MCF 10A (cell line): ENCODE measurements around the gene LDLRAD4. TPM values are rescaled to one million over a fixed set of nuclear protein-coding genes. Genes with fewer than 3 reads are reported as not detected.

ENCODE experiments used
- BruUV-seq: library from RNA; stranded (reverse); fragments of 400-500 nt; replicated peaks from 2 replicates; lab custom pipeline; 2021; lab: Mats Ljungman, UMichigan
- CTCF ChIA-PET: fragments of 300-600 bp; sonication (Branson Sonifier 250); formaldehyde crosslinking; extraction: SDS; loops from one replicate; lab custom pipeline; 2021; ENCODE audit warnings: antibody characterized with exemption, inconsistent platforms; lab: Yijun Ruan, JAX
- POLR2A ChIA-PET: fragments of 300-600, 350-650 bp; sonication (Branson Sonifier 250); formaldehyde crosslinking; extraction: SDS; loops from one replicate; lab custom pipeline; 2020; ENCODE audit warnings: antibody characterized with exemption, inconsistent platforms; lab: Yijun Ruan, JAX
- DNase-seq: peaks from one replicate; pipeline ENCODE4 v3.0.0-alpha.2; 2018; ENCODE audit not compliant: unreplicated experiment
- H3K27ac Mint-ChIP-seq: one replicate; pipeline ENCODE4 v1.8.0; 2022; ENCODE audit warnings: mild to moderate bottlenecking, low read depth, mixed read lengths; ENCODE audit not compliant: unreplicated experiment
- H3K27me3 Mint-ChIP-seq: one replicate; pipeline ENCODE4 v1.8.0; 2022; ENCODE audit warnings: mixed read lengths; ENCODE audit not compliant: insufficient read depth, unreplicated experiment
- H3K36me3 Mint-ChIP-seq: one replicate; pipeline ENCODE4 v1.8.0; 2022; ENCODE audit warnings: mild to moderate bottlenecking, moderate library complexity, mixed read lengths; ENCODE audit not compliant: insufficient read depth, unreplicated experiment
- H3K4me1 Mint-ChIP-seq: one replicate; pipeline ENCODE4 v1.8.0; 2022; ENCODE audit warnings: mixed read lengths; ENCODE audit not compliant: insufficient read depth, unreplicated experiment
- H3K4me3 Mint-ChIP-seq: one replicate; pipeline ENCODE4 v1.8.0; 2022; ENCODE audit warnings: mild to moderate bottlenecking, moderate library complexity, mixed read lengths; ENCODE audit not compliant: unreplicated experiment
- H3K9me3 Mint-ChIP-seq: one replicate; pipeline ENCODE4 v1.8.0; 2022; ENCODE audit warnings: mixed read lengths; ENCODE audit not compliant: unreplicated experiment
- CTCF ChIP-seq: fragments of 200-600 bp; IDR thresholded peaks from one replicate; pipeline ENCODE4 v1.8.0; 2022; ENCODE audit warnings: antibody characterized with exemption, mild to moderate bottlenecking; ENCODE audit not compliant: unreplicated experiment
- intact Hi-C: fragments of 100-400 bp; cut with micrococcal nuclease; formaldehyde crosslinking; loops from 2 replicates; pipeline ENCODE4 v1.14.1; 2022
- total RNA-seq: library from RNA; stranded (reverse); gene quantifications from 2 replicates; pipeline ENCODE4 v1.2.3, GENCODE V29; 2022

Gene LDLRAD4
- total RNA-seq, 1 experiment from 2014 or later = not detected

- peaks cover 29% of the 10 kb centered on the region for H3K27me3 Mint-ChIP-seq
These were observed 12.3 kb upstream of the LDLRAD4 start for GRCh38 chr18:13206301-13206700.

DNA sequence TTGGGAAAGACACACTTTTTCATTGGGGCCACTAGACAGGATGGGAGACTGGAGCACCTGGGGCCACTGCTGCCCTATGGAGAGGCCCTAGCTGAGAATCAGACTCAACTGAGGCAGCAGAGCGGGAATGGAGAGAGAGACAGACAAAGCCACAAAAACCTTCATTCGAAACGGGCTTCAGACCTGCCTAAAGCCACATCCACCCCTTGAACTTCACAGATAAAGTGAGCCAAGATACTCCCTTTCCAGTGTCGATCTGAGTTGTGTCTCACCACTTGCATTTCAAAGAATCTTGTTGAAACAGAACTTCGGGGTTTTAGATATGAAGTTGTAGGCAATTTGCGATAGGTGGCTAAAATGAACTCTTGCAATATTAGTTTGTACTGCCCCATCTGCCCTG lies 11.3 kb upstream of the LDLRAD4 start:
- H3K27me3 Mint-ChIP-seq = peaks cover 36% of the 10 kb centered on the region
- CTCF ChIA-PET = interaction anchor here (0.7 to 3.4 kb wide), 2 partner anchors 9 to 174 kb away, joined by 3 to 14 read pairs; no protein-coding TSS in a partner anchor

More at GRCh38 chr18:13206301-13206700, 12.3 kb upstream of the LDLRAD4 start:
- DNase-seq = no peak
- BruUV-seq = no TSS peak
- no peaks in the 10 kb centered on the region for H3K36me3 Mint-ChIP-seq
- H3K4me1 Mint-ChIP-seq = no peaks in the 10 kb centered on the region
- no peak overlapping the region for H3K4me3 Mint-ChIP-seq
- ChIA-PET POLR2A (interaction anchor here (0.5 kb wide), 1 partner anchor 9 kb away, joined by 3 read pairs; no protein-coding TSS in a partner anchor), CTCF (interaction anchor here (1.1 to 3.4 kb wide), 2 partner anchors 10 to 48 kb away, joined by 3 to 14 read pairs; no protein-coding TSS in a partner anchor)
- intact Hi-C loops = no loop called here
- no peak overlapping the region for H3K27ac Mint-ChIP-seq
- no peak for TF ChIP-seq CTCF
- H3K9me3 Mint-ChIP-seq = peaks cover 9% of the 10 kb centered on the region

DNA sequence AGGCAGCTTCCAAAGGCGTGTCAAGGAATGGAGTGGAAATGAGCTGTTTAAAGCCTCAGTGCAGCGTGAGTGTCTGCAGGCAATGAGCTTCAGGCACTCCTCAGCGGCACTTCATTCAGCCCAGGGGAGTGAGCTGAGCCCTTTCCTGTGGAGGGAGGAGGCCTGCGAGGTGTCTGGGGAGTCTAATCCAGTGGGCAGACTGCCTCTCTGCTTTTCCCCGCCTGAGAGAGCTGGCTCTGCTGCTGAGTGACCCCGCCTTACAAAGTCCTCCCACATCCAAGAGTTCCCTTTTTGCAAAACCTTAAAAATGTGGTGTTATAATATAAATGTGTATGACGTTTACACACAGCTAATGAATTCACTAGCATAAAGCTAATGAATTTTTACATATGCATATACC lies 7.0 kb upstream of the LDLRAD4 start:
- ChIA-PET CTCF (interaction anchor here (0.6 to 0.8 kb wide), 3 partner anchors 17 to 475 kb away, joined by 3 to 4 read pairs (median 4); no protein-coding TSS in a partner anchor), POLR2A (no interaction called here)
- TF ChIP-seq CTCF = no peak
- Mint-ChIP-seq H3K9me3 (no peaks in the 10 kb centered on the region), H3K4me3 (no peak overlapping the region), H3K27ac (no peak overlapping the region), H3K4me1 (no peaks in the 10 kb centered on the region), H3K36me3 (no peaks in the 10 kb centered on the region), H3K27me3 (peaks cover 57% of the 10 kb centered on the region)
- BruUV-seq = no TSS peak
- intact Hi-C loops = loop anchor here (10.0 kb wide), 1 partner anchor 403 kb away; no protein-coding TSS in a partner anchor
- no peak for DNase-seq

More for the DNA sequence above, 11.3 kb upstream of the LDLRAD4 start:
- Mint-ChIP-seq H3K4me1 (no peaks in the 10 kb centered on the region), H3K4me3 (no peak overlapping the region), H3K27ac (no peak overlapping the region), H3K9me3 (peaks cover 8% of the 10 kb centered on the region), H3K36me3 (no peaks in the 10 kb centered on the region)
- intact Hi-C loops = no loop called here
- POLR2A ChIA-PET = no interaction called here
- no peak for TF ChIP-seq CTCF
- no TSS peak for BruUV-seq
- no peak for DNase-seq

DNA sequence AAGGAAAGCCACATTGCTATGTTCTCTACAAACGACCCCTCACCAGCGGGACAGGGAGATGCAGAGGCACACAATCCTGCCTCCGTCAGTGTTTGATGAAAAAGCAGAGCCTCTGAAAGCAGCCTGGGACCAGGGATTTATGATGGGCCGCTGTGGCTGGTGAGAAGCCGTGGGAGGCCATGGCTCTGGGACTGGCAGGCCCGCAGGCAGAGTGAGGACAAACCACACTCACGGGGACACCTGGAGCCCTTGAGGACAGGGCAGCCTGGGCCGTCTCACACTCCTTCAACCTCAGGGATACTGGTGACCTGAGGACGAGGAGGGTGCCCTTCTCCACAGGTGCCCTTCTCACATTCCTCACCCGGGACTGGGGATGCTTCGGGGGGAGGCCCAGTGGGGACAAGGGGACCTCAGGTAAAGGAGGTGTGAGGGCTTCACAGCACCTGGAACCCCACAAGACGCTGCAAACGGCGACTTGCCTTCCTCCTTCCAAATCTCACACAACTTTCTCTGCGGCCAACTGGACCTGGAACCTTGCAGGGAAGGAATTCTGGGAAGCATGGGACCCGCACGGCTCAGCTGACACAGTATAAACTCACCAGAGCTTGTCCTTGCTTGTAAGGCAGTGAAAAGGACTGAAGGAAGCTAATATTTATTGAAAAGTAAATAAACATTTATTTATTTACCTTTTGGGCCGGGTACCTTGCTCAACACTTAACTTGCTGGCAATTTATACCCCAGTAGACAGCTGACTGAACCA lies 5.3 kb upstream of the LDLRAD4 start:
- no peak for TF ChIP-seq CTCF
- POLR2A ChIA-PET = no interaction called here
- CTCF ChIA-PET = interaction anchor here (0.6 to 1.1 kb wide), 2 partner anchors 346 to 367 kb away, joined by 3 to 4 read pairs; no protein-coding TSS in a partner anchor
- Mint-ChIP-seq H3K27ac (no peak overlapping the region), H3K9me3 (no peaks in the 10 kb centered on the region), H3K36me3 (no peaks in the 10 kb centered on the region), H3K27me3 (peaks cover 44% of the 10 kb centered on the region), H3K4me1 (no peaks in the 10 kb centered on the region), H3K4me3 (no peak overlapping the region)
- intact Hi-C loops = loop anchor here (10.0 kb wide), 1 partner anchor 402 kb away; no protein-coding TSS in a partner anchor
- BruUV-seq = no TSS peak
- no peak for DNase-seq
